ENCODE results near the gene PPM1B.
A peak's percentile ranks its signal among the peaks of the same experiment; 100 is the strongest.
"Not testable (repeated sequence)": the region's sequence is repeated elsewhere in the genome, so short reads cannot be mapped to it uniquely, and the experiment has no call there.

Gene PPM1B

DNA sequence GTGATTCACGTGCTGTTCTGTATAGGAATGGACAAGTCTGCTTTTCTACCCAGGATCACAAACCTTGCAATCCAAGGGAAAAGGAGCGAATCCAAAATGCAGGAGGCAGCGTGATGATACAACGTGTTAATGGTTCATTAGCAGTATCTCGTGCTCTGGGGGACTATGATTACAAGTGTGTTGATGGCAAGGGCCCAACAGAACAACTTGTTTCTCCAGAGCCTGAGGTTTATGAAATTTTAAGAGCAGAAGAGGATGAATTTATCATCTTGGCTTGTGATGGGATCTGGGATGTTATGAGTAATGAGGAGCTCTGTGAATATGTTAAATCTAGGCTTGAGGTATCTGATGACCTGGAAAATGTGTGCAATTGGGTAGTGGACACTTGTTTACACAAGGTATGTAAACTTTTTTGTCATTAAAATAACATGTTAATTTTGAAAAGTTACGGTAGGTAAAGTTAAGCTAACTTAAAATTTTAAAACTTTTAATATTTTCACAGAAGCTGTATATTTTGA is 33.0 kb downstream of the PPM1B start:
- DNase-seq = no peak

DNA sequence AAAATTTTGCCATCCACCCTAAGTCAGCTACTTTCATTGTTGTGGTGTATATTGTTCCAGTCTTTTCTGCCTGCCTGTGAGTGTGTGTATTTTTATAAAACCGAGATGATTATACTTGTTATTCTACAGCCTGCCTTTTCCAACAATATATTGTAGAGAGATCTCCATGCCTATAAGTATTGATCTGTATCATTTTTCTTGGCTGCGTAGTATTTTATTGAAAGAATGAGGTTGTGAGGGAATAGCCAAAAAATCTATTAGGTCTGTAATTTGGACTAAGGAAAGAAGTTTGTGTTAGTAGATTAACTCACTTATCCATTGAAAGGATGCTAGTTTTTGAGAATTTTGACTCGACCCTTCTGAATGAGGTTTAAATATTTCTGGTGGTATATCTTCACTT is 34.9 kb downstream of the PPM1B start:
- DNase-seq = no peak

DNA sequence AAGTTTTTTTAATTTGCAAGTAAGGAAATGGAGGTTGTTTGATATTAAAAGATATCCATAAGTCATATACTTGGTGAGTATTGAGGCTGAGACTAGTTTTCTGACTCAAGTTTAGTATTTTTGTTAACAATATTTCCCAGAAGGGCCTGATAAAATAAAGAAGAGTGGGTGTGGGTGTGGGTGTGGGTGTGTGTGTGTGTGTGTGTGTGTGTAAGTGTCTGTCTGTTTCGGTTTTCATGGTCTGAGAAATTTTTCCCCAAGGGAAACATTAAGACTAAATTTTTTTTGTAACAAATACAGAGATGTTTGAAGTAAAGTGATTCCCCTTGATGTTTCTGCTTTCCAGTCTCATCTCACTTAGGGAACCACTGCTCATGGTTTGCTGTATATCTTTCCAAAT is 36.5 kb downstream of the PPM1B start:
- no peak for DNase-seq

DNA sequence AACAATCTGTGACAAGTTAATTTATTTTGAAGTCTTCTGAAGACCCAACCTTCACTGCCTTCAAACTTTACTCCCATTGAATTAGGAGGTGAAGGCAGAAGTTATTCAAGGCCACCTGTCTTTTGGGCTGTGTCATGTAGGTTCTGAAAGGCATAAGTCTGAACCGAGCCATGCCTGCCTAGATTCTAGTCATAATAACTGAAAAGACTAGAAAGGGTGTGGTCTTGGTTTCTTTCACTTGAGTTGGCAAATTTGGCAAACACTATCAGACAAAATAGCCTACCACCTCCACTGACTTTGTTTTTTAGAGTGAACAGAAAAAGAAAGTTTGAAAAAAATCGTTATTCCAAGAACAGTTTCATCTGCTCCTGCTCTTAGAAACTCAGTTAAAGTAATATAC is 38.4 kb downstream of the PPM1B start:
- no peak for DNase-seq

DNA sequence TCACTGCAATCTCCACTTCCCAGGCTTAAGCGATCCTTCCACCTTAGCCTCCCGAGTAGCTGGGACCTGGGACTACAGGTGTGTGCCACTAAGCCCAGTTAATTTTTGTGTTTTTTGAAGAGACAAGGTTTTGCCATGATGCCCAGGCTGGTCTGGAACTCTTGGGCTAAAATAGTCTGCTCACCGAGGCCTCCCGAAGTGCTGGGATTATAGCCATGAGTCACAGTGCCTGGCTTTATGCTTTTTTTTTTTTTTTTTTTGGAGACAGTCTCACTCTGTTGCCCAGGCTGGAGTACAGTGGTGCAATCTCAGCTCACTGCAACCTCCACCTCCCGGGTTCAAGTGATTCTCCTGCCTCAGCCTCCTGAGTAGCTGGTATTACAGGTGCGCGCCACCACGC is 39.0 kb downstream of the PPM1B start:
- DNase-seq = peak; percentile 5

DNA sequence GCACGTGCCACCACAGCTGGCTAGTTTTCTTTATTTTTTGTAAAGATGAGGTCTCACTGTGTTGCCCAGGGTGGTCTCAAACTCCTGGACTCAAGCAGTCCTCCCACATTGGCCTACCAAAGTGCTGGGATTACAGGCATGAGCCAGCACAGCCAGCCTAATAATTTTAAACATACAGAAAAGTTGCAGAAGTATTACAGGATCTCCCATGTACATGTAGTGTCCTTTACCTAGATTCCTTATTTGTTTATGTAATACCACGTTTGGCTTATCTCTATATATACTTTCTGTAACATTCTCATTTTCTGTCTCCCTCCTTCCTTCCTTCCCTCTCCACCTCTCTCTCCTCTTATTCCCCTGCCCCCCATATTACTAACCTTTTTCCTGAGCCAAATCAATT is 41.7 kb downstream of the PPM1B start:
- no peak for DNase-seq

DNA sequence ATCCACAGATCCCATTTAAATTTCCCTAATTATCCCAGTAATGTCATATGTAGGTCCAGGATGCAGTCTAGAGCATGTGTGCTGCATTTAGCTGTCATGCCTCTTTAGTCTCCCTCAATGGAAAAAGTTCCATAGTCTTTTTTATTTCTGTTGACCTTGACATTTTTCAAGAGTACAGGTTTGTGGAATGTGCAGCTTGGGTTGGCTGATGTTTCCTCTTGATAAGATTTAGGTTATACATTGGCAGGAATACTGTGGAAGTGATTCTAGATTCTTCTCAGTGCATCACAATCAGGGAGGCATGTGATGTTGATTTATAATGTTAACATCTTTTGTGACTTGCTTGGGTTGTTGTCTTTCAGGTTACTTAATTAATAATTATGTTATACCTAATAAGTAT is 42.5 kb downstream of the PPM1B start:
- no peak for DNase-seq

DNA sequence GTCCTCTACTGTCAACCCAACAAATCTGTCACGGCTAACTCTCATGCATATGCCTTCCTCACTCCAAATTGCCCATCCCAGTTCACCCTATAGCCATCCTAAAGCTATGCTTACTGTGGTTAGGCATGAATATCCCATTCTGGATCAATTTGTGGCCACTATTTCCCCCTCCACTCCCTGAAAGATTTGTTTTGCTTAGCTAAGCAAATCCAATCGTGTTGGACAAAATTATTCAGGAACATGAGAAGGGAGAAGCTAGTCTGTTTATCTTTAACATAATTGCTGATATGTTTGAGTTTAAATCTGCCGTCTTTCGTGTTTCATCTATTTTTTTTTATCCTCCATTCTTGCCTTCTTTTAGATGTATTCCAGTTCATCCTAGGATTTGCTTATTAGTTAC is 43.6 kb downstream of the PPM1B start:
- no peak for DNase-seq

DNA sequence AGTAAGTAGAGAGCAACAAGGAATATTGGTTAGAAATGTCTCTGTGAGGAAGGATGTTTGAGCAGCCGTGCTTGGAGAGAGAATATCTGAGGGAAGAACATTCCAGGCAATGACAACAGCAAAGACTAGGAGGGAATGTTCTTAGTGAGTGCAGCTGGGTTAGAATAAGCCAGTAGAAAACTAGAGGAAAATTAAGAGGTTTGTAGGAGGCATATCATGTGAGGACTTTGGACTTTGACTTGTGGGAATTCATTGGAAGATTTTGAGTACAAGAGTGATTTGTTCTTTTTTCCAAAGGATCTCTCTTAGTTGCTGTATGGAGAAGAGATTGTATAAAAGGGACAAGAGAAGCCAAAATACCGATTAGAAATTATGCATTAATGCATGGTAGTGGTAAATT is 47.2 kb downstream of the PPM1B start:
- no peak for DNase-seq

DNA sequence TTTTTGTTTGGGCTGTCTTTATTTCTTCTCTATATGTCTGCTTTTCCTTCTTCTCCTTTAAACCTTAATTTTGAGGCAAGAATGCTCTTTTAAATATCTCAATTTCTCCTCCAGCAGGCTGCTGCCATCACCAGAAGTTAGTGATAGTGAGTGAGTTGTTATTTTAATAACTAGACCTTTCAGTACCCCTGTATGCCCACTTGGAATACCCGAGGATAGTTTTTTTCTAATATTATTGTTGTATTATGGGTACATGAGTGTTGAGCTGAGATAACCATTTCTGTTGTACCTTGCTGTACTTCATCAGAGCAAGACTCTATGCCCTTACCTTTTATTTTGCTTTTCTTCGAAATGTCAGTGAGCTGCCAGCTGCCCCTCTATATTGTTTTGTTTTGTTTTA is 50.1 kb downstream of the PPM1B start:
- DNase-seq = no peak

DNA sequence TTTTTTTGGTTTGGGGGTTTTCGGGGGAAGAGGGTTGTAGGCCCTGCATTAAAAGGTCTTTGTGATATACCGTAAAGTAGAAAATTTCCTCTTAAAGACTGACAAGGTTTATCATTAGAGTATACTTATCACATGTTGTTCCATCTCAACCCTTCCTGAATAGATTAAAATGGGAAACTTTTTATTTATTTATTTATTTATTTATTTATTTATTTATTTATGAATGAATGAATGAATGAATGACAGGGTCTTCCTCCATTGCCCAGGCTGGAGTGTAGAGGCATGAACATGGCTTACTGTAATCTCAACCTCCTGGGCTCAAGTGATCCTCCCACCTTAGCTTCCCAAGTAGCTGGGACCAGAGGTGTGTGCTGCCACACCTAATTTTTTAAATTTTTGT is 58.1 kb downstream of the PPM1B start:
- no peak for DNase-seq

DNA sequence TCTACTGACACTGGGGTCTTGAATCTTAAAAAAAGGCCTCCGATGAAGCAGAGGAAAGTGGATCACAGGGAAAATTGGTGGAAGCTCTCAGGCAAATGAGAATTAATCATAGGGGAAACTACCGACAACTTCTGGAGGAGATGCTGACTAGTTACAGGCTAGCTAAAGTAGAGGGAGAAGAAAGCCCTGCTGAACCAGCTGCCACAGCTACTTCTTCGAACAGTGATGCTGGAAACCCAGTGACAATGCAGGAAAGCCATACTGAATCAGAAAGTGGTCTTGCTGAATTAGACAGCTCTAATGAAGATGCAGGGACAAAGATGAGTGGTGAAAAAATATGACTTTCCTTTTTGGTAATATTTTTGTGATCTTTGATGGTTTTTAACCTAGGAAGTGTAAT is 61.7 kb downstream of the PPM1B start:
- DNase-seq = no peak

DNA sequence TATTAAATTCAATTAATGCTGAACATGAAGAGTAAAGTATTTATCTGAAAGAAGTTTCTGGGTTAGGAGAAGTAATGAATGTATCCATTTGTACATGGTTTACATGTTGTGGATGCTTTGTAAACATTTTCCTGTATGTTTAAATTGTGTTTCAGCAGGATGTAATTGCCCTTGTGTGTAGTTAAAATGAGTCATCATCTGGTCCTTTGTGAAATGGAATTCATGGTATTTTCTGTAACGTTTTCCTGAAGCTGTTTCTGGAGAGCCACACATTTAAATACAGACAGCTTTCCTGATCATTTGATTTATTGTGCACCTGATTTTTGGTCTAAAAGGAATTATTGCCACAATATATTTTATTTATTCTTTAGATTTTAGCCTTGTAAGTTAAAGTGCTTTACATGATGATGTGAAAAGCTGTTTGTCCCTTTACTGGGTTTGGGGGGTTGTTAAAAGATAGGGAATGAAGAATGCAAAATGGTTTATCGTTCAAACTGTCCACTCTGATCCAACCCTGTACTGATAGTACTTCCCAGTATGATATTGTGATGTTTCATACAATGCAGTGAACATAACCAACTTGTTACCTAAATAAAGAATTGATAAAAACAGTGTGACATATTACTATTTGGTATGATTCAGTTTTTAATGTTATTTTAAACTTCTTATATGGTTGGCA is 64.9 kb downstream of the PPM1B start:
- peak; percentile 64 for DNase-seq

DNA sequence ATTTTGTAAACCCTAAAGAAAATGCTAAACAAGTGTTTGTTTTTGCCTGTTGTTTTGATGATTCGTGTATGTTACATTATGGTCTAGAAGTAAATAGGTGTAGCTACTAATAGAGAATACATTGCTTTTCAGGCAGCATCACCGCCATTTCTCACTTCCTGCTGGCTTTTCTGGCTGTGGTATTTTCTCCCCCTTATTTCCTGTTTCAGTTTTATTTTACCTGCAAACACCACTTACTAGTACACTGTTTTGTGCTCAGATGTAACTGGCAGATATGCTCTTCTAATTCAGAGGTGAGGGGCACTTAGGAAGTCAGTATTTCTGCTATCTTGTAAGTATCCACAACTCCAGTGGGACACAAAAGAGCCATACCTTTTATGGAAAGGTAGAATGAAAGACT is 68.5 kb downstream of the PPM1B start:
- no peak for DNase-seq

DNA sequence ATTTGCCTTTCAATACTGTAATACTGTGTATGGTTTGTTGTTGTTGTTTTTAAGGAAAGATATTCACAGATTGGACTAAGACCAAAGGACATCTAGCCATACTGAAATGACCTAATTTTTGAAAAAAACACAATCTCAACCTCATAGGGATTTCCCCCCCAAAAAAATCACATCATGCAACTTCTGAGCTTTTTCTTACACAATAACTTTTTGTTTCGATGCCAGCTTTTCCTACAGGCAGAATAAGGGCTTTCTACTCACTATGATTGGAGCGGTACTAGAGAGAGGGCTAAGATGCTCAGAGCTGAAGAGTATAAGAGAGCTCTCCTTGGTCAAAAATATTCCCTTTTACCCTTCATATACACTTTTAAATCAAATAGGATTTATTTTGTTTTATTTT is 74.2 kb downstream of the PPM1B start:
- no peak for DNase-seq

DNA sequence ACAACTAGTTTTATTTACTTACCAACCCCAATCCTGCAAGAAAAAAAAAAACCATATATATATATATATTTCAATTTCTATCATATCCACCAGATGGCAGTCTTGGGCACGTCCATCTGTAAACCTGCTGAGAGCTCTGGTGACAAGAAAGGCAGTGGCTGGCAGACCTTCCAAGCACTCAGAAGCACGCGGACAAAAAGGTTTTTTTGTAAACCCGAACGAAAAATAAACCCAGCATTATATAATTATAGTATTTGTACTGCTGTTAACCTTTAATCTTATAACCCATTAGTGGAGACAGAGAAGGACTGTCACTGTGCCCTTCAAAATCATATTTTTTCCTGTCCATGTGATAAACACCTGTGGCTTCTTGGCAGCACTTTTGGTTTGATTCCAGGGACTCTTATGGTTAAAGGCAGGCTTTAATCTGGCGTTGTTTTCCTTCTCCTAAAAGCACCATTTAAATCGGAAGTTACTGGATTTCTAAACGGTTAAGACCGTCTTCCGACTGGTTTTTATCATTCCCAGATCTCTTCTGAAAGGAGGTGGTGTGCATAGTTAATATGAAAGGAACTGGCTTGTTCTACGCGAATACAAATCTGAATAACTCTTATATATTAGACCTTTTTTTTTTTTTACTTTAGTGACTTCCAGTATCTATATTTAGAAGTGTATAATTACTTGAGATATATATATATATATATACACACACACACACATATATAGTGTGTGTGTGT is 75.6 kb downstream of the PPM1B start:
- DNase-seq = peak; percentile 70

DNA sequence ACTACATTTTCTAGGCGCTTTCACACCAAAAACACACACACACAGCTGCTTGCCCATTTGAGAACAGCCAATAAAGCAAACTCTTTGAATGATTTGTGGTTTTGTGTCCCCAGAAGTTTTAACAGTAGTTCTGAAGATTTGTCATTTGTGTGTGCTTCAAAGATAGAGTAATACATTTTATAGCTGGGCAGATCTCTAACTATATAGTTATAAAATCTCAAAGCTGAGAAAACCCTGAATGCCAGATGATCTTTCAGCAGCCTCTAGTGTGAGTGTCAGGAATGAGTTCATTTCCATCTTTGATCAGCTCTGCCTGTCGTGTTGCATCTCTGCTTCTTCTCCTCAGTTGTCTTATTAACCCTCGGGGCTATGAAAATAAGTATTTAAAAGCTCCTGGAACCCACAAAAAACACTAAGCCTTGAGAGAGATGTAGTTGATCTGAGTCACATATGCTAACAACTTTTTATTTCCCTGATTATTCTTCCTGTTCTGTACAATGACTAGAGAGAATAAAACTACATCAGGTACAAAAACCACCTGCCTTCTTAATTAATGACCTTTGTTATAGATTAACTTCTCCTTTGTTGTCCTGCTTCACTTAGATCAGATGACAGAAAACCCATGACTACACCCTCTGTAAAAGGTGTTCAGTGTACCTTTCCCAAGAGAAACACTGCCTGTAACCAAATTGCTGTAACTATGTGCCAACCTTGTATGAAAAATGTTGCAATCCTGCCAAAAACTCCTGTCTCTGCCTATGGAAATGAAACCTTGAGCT is 76.6 kb downstream of the PPM1B start:
- no peak for DNase-seq

DNA sequence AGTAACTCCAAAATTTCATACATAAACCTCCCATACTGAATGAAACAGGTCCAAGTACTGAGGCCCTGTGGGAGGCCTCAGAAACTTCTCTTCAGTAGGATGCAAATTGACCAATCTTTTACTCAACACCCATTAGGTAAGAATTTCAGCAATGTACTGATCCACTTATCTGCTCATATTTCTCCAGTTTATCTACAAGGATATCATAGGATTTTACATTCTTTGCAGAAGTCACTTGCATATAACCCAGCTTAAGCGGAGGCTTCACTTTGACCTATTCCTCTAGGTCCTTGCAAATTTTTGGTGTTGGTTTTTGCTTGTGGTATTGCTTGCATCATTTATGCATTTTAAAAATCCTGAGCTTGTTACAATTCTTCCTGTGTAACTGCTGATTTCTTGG is 77.8 kb downstream of the PPM1B start:
- no peak for DNase-seq

DNA sequence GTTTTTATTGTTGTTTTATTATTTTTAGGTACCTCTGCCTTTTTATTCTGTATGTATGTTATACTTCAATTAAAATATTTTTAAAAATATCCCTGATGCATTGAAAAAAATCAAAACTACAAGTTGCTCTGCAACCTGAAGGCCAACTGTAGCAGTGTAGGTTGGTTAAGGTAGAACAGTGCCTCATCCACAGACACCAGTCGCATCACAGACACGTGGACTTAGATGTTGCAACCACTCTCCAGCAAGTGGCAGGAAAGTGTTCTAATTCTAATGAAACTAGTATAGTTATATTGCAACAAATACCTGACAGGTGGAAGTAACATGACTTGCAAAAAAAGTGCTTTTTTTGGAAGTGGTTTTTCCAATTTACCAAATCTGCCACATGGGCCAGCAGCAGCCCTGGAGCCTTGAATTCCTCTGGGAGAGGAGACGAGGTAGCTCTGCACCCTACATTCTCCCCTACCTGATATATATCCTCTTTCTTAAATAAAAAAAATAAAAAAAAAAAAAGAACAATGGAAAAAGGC is 78.2 kb downstream of the PPM1B start:
- DNase-seq = no peak

DNA sequence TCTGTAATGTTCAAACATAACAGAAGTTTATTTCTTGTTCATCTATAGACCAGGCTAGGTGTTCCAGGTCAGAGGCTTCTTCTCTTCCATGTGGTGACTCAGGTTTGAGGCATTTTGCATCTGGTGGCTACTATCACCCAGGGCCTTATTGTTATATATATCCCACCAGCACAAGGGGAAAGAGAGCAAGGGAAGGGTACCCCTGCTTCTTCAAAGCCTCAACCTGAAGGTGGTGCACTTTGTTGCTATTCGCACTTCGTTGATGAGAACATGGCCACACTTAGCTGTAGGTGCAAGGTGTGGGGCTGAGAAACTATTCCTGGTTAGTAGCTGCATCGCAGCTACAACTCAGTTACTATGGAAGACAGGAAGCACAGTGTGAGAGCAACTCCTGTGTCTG is 79.2 kb downstream of the PPM1B start:
- DNase-seq = no peak

DNA sequence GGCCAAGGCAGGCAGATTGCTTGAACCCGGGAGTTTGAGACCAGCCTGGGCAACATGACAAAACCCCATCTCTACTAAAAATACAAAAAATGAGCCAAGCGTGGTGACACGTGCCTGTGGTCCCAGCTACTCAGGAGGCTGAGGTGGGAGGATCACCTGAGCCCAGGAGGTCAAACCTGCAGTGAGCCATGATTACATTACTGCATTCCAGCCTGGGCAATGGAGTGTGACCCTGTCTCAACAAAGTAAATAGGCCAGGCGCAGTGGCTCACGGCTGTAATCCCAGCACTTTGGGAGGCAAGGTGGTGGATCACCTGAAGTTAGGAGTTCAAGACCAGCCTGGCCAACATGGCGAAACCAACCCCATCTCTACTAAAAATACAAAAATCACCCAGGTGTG is 80.6 kb downstream of the PPM1B start:
- DNase-seq = not testable (repeated sequence)

DNA sequence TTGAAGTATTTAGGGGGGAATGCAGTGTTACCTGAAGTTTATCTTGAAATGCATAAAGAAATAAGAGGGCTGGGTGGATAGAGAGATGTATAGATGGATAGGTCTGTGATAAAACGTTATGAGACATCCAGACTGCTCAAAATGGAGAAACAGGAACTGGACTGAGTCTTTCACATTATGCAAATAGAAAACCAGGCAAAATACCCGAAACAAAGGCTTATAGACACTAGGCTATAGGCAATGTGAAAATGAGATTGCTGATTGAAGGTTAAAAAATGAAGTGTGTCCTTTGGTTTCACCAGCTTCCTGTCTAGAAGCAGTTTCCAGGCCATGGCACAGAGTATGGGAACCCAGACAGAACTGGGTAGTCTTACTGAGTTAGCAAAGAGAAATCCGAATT is 81.7 kb downstream of the PPM1B start:
- DNase-seq = no peak

DNA sequence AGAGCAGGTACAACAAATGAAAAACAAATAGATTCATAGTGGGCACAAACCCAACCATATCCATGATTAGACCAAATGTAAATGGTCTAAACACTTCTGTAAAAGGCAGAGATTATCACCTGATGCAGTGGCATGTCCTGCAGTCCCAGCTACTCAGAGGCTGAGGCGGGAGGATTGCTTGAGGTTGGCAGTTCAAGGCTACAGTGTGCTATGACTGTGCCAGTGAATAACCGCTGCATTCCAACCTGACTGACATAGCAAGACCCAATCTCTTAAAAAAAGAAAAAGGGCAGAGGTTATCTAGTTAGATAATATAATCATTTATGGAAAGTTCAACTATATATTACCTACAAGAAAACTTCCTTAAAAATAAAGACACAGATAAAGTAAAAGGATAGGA is 85.3 kb downstream of the PPM1B start:
- DNase-seq = no peak
